ENCODE data around the gene GTF3C1. TPM values are rescaled to one million over a fixed set of nuclear protein-coding genes. Genes with fewer than 3 reads are reported as not detected.

The GTF3C1 gene
- total and polyA plus RNA-seq, 2 of the 13 experiments (the other 11 are each of a cell fraction or from before 2014, with no cell fraction given), result 29.2 to 72.7 TPM

DNA sequence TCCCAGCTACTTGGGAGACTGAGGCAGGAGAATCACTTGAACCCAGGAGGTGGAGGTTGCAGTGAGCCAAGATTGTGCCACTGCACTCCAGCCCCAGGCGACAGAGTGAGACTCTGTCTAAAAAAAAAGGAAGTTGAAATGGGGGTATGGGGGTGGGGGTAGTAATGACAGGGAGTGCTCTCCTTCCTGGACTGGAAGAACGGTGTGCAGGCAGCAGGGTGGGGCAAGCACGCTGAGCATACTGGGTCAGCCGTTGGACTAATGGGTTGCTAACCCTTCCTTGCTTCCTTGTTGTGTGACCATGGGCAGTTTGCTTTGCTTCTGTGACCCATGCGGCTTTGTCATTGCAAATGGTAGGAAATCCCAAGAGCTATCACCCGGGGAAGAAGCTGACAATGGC is 16.7 kb upstream of the GTF3C1 start:
- ChIA-PET CTCF (ENCODE audit: low intra/inter-chr PET ratio, low total read pairs) (no interaction called here), POLR2A (no interaction called here)
- 97% methylated on average over 6 of the region's 6 CpGs for WGBS (ENCODE audit: low lambda C conversion rate)
- Histone ChIP-seq H3K4me3 (replicated peaks in 1 of 3; ENCODE audit: insufficient read depth in 1 of 3, low read depth in 2 of 3, low read length in 3 of 3) (no peak overlapping the region), H3K36me3 (replicated peaks in 1 of 2; ENCODE audit: control insufficient read depth in 1 of 2, insufficient read depth in 2 of 2, low read length in 2 of 2) (no peaks in the 10 kb centered on the region; a peak in 1 of 5 replicates), H3K4me1 (ENCODE audit: insufficient read depth, low read length) (no peaks in the 10 kb centered on the region), H3K79me2 (ENCODE audit: insufficient read depth, low read length) (no peaks in the 10 kb centered on the region), H4K20me1 (ENCODE audit: insufficient read depth, low read length) (no peaks in the 10 kb centered on the region), H3K4me2 (ENCODE audit: low read depth, low read length) (no peak overlapping the region), H3K9ac (ENCODE audit: insufficient read depth, low read depth, low read length) (no peak overlapping the region), H2AFZ (ENCODE audit: low read length) (no peak overlapping the region), H3K27ac (ENCODE audit: extremely low read length, insufficient read depth, low read length) (no peak overlapping the region), H3K9me3 (ENCODE audit: low read length) (no peaks in the 10 kb centered on the region), H3K27me3 (ENCODE audit: control insufficient read depth in 1 of 2, insufficient read depth in 2 of 2, low read length in 2 of 2) (no peaks in the 10 kb centered on the region)
- BruUV-seq (replicated peaks), result no TSS peak
- in situ Hi-C loops (cut with HindIII; ENCODE audit: extremely low pct_ligation_motif_present, low pct_unique_long_range_greater_than_20kb) (no loop called here), intact Hi-C loops (cut with micrococcal nuclease; ENCODE audit: unreplicated experiment) (no loop called here)
- FAIRE-seq (no peak), DNase-seq (ENCODE audit: low spot score) (no peak), ATAC-seq (no peak)
- TF ChIP-seq, protein P1, sequence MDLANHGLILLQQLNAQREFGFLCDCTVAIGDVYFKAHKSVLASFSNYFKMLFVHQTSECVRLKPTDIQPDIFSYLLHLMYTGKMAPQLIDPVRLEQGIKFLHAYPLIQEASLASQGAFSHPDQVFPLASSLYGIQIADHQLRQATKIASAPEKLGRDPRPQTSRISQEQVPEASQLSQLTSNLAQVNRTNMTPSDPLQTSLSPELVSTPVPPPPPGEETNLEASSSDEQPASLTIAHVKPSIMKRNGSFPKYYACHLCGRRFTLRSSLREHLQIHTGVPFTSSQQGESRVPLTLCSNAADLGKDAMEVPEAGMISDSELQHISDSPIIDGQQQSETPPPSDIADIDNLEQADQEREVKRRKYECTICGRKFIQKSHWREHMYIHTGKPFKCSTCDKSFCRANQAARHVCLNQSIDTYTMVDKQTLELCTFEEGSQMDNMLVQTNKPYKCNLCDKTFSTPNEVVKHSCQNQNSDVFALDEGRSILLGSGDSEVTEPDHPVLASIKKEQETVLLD (CRISPR knock-in tag; IDR thresholded peaks at IDR 0.05; ENCODE audit: low read depth), result no peak
- TF ChIP-seq, protein P2, sequence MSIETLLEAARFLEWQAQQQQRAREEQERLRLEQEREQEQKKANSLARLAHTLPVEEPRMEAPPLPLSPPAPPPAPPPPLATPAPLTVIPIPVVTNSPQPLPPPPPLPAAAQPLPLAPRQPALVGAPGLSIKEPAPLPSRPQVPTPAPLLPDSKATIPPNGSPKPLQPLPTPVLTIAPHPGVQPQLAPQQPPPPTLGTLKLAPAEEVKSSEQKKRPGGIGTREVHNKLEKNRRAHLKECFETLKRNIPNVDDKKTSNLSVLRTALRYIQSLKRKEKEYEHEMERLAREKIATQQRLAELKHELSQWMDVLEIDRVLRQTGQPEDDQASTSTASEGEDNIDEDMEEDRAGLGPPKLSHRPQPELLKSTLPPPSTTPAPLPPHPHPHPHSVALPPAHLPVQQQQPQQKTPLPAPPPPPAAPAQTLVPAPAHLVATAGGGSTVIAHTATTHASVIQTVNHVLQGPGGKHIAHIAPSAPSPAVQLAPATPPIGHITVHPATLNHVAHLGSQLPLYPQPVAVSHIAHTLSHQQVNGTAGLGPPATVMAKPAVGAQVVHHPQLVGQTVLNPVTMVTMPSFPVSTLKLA (IDR thresholded peaks at IDR 0.05), result no peak
- no peak for TF ChIP-seq IKZF4 (CRISPR knock-in tag; IDR thresholded peaks at IDR 0.05; ENCODE audit: borderline replicate concordance, low read depth, not compliant biosample characterization)
- TF ChIP-seq ZNF550 (CRISPR knock-in tag; IDR thresholded peaks at IDR 0.05; ENCODE audit: borderline replicate concordance), result no peak
- no peak for TF ChIP-seq SOX13 (IDR thresholded peaks at IDR 0.05)
- no peak for TF ChIP-seq SOX13 (CRISPR knock-in tag; conservative IDR thresholded peaks at IDR 0.05 in 1 of 2, IDR thresholded peaks at IDR 0.05 in 1 of 2)
- TF ChIP-seq ERF (CRISPR knock-in tag; IDR thresholded peaks at IDR 0.05), result no peak
- no peak for TF ChIP-seq SNAPC2 (CRISPR knock-in tag; IDR thresholded peaks at IDR 0.05)
- TF ChIP-seq, protein P3, sequence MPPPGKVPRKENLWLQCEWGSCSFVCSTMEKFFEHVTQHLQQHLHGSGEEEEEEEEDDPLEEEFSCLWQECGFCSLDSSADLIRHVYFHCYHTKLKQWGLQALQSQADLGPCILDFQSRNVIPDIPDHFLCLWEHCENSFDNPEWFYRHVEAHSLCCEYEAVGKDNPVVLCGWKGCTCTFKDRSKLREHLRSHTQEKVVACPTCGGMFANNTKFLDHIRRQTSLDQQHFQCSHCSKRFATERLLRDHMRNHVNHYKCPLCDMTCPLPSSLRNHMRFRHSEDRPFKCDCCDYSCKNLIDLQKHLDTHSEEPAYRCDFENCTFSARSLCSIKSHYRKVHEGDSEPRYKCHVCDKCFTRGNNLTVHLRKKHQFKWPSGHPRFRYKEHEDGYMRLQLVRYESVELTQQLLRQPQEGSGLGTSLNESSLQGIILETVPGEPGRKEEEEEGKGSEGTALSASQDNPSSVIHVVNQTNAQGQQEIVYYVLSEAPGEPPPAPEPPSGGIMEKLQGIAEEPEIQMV (CRISPR knock-in tag; IDR thresholded peaks at IDR 0.05; ENCODE audit: low read depth), result no peak
- TF ChIP-seq, protein P4, sequence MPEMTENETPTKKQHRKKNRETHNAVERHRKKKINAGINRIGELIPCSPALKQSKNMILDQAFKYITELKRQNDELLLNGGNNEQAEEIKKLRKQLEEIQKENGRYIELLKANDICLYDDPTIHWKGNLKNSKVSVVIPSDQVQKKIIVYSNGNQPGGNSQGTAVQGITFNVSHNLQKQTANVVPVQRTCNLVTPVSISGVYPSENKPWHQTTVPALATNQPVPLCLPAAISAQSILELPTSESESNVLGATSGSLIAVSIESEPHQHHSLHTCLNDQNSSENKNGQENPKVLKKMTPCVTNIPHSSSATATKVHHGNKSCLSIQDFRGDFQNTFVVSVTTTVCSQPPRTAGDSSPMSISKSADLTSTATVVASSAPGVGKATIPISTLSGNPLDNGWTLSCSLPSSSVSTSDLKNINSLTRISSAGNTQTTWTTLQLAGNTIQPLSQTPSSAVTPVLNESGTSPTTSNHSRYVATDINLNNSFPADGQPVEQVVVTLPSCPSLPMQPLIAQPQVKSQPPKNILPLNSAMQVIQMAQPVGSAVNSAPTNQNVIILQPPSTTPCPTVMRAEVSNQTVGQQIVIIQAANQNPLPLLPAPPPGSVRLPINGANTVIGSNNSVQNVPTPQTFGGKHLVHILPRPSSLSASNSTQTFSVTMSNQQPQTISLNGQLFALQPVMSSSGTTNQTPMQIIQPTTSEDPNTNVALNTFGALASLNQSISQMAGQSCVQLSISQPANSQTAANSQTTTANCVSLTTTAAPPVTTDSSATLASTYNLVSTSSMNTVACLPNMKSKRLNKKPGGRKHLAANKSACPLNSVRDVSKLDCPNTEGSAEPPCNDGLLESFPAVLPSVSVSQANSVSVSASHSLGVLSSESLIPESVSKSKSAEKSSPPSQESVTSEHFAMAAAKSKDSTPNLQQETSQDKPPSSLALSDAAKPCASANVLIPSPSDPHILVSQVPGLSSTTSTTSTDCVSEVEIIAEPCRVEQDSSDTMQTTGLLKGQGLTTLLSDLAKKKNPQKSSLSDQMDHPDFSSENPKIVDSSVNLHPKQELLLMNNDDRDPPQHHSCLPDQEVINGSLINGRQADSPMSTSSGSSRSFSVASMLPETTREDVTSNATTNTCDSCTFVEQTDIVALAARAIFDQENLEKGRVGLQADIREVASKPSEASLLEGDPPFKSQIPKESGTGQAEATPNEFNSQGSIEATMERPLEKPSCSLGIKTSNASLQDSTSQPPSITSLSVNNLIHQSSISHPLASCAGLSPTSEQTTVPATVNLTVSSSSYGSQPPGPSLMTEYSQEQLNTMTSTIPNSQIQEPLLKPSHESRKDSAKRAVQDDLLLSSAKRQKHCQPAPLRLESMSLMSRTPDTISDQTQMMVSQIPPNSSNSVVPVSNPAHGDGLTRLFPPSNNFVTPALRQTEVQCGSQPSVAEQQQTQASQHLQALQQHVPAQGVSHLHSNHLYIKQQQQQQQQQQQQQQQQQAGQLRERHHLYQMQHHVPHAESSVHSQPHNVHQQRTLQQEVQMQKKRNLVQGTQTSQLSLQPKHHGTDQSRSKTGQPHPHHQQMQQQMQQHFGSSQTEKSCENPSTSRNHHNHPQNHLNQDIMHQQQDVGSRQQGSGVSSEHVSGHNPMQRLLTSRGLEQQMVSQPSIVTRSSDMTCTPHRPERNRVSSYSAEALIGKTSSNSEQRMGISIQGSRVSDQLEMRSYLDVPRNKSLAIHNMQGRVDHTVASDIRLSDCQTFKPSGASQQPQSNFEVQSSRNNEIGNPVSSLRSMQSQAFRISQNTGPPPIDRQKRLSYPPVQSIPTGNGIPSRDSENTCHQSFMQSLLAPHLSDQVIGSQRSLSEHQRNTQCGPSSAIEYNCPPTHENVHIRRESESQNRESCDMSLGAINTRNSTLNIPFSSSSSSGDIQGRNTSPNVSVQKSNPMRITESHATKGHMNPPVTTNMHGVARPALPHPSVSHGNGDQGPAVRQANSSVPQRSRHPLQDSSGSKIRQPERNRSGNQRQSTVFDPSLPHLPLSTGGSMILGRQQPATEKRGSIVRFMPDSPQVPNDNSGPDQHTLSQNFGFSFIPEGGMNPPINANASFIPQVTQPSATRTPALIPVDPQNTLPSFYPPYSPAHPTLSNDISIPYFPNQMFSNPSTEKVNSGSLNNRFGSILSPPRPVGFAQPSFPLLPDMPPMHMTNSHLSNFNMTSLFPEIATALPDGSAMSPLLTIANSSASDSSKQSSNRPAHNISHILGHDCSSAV (CRISPR knock-in tag; IDR thresholded peaks at IDR 0.05; ENCODE audit: borderline replicate concordance), result no peak
- TF ChIP-seq TCF7 (IDR thresholded peaks at IDR 0.05; ENCODE audit: low read depth), result no peak
- no peak for TF ChIP-seq DMAP1 (CRISPR knock-in tag; IDR thresholded peaks at IDR 0.05)

All from HepG2 (cell line).